ENCODE measurements around the gene RPS25.
"Not testable (repeated sequence)": the region's sequence is repeated elsewhere in the genome, so short reads cannot be mapped to it uniquely, and the experiment has no call there.

RPS25 gene

DNA sequence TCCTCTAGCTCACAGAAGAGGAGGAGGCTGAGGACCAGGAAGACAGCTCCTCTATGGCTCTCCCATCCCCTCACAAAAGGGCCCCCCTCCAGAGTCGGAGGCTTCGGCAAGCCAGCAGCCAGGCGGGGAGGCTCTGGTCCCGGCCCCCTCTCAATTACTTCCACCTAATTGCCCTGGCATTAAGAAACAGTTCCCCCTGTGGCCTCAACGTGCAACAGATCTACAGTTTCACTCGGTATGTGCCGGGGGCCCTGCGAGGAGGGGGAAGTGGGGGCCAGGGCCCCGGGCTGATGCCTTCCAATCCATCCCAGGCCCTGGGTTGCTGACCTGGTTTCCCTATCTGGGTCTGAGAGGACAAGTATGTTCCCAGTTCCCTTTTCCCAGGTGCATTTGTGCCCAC, 38.7 kb downstream of the RPS25 start:
- Histone ChIP-seq H3K27me3 (ENCODE audit: insufficient read depth, insufficient read length) (no peaks in the 10 kb centered on the region), H3K36me3 (ENCODE audit: insufficient read depth, insufficient read length, low read length) (no peaks in the 10 kb centered on the region), H3K4me3 (ENCODE audit: insufficient read length, low read depth) (no peak overlapping the region), H3K9me3 (ENCODE audit: insufficient read depth, low read length) (no peaks in the 10 kb centered on the region), H3K4me1 (ENCODE audit: insufficient read depth, insufficient read length) (peaks cover 8% of the 10 kb centered on the region), H3K9ac (ENCODE audit: insufficient read length, low read depth) (no peak overlapping the region)
- TF ChIP-seq YY1 (IDR thresholded peaks at IDR 0.05; ENCODE audit: insufficient read depth, insufficient read length) = no peak
- TF ChIP-seq SUZ12 (IDR thresholded peaks at IDR 0.05; ENCODE audit: extremely low read depth, insufficient read depth, insufficient read length) = no peak
- TF ChIP-seq ZNF274 (IDR thresholded peaks at IDR 0.05; ENCODE audit: low read depth, low read length) = no peak
- DNase-seq (ENCODE audit: low read depth, low spot score) = no peak

DNA sequence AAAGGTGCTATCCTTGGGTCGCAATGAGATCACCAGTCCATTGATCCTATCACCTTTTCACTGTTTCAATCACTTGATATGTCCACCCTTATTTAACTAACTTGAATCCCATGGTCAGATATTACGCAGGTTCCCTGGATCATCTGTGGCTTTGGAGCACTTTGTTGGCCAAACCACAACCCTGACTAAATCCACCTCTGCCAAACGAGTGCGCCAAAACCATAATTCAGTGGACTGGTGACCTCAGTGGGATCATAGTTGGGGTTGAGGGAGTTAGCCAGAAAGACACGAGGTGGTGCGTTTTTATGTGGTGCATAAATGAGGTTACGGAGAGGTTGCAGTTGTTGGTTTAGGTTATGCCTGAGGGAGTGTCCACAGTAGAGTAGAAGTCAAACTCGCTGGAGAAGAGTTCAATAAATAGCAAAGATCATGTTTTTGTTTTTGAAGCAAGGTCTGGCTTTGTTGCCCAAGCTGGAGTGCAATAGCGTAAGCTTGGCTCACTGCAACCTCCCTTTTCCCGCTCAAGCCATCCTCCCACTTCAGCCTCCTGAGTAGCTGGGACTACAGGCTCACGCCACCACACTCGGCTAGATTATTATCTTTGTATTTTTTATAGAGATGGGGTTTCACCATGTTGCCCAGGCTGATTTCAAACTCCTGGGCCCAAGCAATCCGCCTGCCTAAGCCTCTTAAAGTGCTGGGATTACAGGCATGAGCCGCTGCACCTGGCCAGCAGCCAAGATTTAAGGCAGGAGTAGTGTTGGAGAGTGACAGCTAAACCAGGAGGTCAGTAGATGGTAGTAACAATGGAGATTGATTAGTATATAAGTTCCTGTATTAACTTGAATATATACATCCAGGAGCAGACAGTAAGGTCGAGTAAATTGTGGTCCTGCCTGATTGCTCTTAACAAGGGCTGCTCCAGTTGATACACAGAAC, 42.1 kb downstream of the RPS25 start:
- no peak for DNase-seq (ENCODE audit: low read depth, low spot score)
- Histone ChIP-seq H3K9me3 (ENCODE audit: insufficient read depth, low read length) (no peaks in the 10 kb centered on the region), H3K27me3 (ENCODE audit: insufficient read depth, insufficient read length) (no peaks in the 10 kb centered on the region), H3K4me3 (ENCODE audit: insufficient read length, low read depth) (no peak overlapping the region), H3K9ac (ENCODE audit: insufficient read length, low read depth) (no peak overlapping the region), H3K4me1 (ENCODE audit: insufficient read depth, insufficient read length) (peaks cover 8% of the 10 kb centered on the region), H3K36me3 (ENCODE audit: insufficient read depth, insufficient read length, low read length) (no peaks in the 10 kb centered on the region)
- TF ChIP-seq YY1 (IDR thresholded peaks at IDR 0.05; ENCODE audit: insufficient read depth, insufficient read length) = no peak
- no peak for TF ChIP-seq ZNF274 (IDR thresholded peaks at IDR 0.05; ENCODE audit: low read depth, low read length)
- no peak for TF ChIP-seq SUZ12 (IDR thresholded peaks at IDR 0.05; ENCODE audit: extremely low read depth, insufficient read depth, insufficient read length)

DNA sequence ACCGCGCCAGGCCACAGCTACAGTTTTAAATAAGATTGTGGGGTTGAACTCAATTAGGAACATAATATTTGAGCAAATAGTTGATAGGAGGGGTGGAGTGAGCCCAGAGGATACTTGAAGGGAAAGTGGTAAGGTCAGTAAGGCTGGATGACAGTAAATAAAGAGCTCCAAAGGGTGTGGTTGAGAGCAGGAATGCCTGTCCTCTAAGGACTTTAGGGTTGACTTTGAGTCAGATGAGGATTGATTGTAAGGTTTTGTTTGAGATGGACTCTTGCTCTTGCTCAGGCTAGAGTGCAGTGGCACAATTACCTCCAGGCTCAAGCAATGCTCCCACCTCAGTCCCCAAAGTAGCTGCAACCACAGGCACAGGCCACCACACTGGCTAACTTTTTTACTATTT, 44.2 kb downstream of the RPS25 start:
- Histone ChIP-seq H3K36me3 (ENCODE audit: insufficient read depth, insufficient read length, low read length) (no peaks in the 10 kb centered on the region), H3K4me1 (ENCODE audit: insufficient read depth, insufficient read length) (peaks cover 2% of the 10 kb centered on the region), H3K4me3 (ENCODE audit: insufficient read length, low read depth) (no peak overlapping the region), H3K27me3 (ENCODE audit: insufficient read depth, insufficient read length) (no peaks in the 10 kb centered on the region), H3K9me3 (ENCODE audit: insufficient read depth, low read length) (no peaks in the 10 kb centered on the region), H3K9ac (ENCODE audit: insufficient read length, low read depth) (no peak overlapping the region)
- no peak for TF ChIP-seq SUZ12 (IDR thresholded peaks at IDR 0.05; ENCODE audit: extremely low read depth, insufficient read depth, insufficient read length)
- TF ChIP-seq ZNF274 (IDR thresholded peaks at IDR 0.05; ENCODE audit: low read depth, low read length) = no peak
- TF ChIP-seq YY1 (IDR thresholded peaks at IDR 0.05; ENCODE audit: insufficient read depth, insufficient read length) = no peak
- no peak for DNase-seq (ENCODE audit: low read depth, low spot score)

DNA sequence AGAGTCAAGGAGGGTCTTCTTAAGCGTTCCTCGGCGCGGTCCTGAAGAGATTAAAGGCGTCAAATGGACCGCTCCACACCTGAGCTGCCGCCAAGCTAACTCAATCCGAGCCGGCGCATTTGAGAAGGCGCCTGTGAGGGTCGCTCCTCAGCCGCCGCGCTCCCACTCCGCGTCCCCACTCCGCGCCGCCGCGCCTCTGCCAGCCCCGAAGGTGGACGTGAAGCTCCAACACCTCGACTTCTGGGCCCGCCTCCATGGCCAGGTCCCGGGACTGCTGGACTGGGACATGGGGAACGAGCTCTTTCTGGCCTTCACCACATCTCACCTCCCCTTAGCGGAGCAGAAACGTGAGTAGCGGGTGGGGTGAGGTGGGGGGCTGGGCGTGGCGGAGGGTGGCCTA, 46.5 kb downstream of the RPS25 start, which contains the start of gene FOXR1:
Gene FOXR1 (plus strand): TSS at position 116 of the 400 bp plus-strand sequence. CDS start 171 bp downstream, at position 287.
- DNase-seq (ENCODE audit: low read depth, low spot score) = no peak
- Histone ChIP-seq H3K27me3 (ENCODE audit: insufficient read depth, insufficient read length) (no peaks in the 10 kb centered on the region), H3K4me1 (ENCODE audit: insufficient read depth, insufficient read length) (no peaks in the 10 kb centered on the region), H3K36me3 (ENCODE audit: insufficient read depth, insufficient read length, low read length) (no peaks in the 10 kb centered on the region), H3K9ac (ENCODE audit: insufficient read length, low read depth) (no peak within 1 kb of the TSS), H3K4me3 (ENCODE audit: insufficient read length, low read depth) (no peak within 1 kb of the TSS), H3K9me3 (ENCODE audit: insufficient read depth, low read length) (no peaks in the 10 kb centered on the region)
- TF ChIP-seq SUZ12 (IDR thresholded peaks at IDR 0.05; ENCODE audit: extremely low read depth, insufficient read depth, insufficient read length) = no peak
- no peak for TF ChIP-seq YY1 (IDR thresholded peaks at IDR 0.05; ENCODE audit: insufficient read depth, insufficient read length)
- no peak for TF ChIP-seq ZNF274 (IDR thresholded peaks at IDR 0.05; ENCODE audit: low read depth, low read length)

DNA sequence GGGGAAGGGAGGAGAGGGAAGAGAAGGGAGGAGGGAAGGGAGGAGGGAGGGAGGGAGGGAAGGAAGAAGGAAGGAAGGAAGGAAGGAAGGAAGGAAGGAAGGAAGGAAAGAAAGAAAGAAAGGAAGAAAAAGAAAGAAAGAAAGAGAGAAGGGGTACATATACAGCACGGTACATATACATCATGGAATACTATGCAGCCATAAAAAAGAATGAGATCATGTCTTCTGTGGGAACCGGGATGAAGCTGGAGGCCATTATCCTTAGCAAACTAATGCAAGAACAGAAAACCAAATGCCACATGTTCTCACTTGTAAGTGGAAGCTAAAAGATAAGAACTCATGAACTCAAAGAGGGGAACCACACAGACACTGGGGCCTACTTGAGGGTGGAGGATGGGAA, 48.6 kb downstream of the RPS25 start:
- not testable (repeated sequence) for H3K27me3 ChIP-seq (ENCODE audit: insufficient read depth, insufficient read length); H3K36me3 ChIP-seq (ENCODE audit: insufficient read depth, insufficient read length, low read length); H3K4me1 ChIP-seq (ENCODE audit: insufficient read depth, insufficient read length); H3K9me3 ChIP-seq (ENCODE audit: insufficient read depth, low read length); DNase-seq (ENCODE audit: low read depth, low spot score); H3K4me3 ChIP-seq (ENCODE audit: insufficient read length, low read depth); H3K9ac ChIP-seq (ENCODE audit: insufficient read length, low read depth)
